Measurements from ENCODE around the gene CHPF. TPM values are rescaled to one million over a fixed set of nuclear protein-coding genes. Genes with fewer than 3 reads are reported as not detected.

Gene CHPF
- total and polyA plus RNA-seq, 5 donors: 92.6 to 145 (median 105) TPM

DNA sequence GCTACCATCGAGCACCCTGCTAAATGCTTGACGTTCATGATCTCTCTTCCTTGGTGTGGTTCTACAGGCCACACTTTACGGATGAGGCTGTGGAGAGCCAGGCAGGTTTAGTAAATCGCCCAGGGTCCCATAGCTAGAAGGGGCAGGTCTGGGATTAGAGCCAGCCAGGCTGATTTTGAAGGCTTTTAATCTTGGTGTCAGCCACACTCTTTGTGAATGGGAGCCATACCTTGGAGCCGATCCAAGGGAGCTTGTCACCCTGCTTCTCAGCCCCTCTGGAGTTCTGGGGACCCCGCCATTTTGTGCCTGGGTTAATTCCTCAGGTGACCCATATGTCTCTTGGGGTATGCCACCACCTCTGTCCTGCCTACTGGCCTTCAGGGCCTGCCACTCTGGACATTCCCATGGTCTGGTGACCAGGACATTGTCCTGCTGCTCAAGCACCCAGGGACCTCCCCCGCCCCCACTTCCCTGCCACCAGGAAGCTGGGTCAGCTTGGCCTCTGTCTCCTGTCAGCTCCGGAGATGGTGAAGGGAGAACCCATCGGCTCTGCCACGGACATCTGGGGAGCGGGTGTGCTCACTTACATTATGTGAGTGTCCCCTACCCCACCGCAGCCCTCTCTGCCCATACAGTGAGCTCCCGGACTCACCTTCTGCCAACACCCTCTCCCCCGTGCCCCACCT is 52.2 kb downstream of the CHPF start:
- DNase-seq (peak in 2 of 3 donors; percentile 62 to 75), ATAC-seq (peak in 1 of 2 donors; percentile 6)
- Histone ChIP-seq H3K27ac (ENCODE audit: low read length) (peak overlapping the region; percentile 32), H3K27me3 (ENCODE audit: control insufficient read depth, insufficient read depth) (no peaks in the 10 kb centered on the region), H3K4me3 (ENCODE audit: low read length) (no peak overlapping the region), H3K4me1 (ENCODE audit: control insufficient read depth, insufficient read depth, low read length) (no peaks in the 10 kb centered on the region), H3K9me3 (ENCODE audit: control insufficient read depth, low read length) (no peaks in the 10 kb centered on the region)
- intact Hi-C loops (cut with DNase I): loop anchor here in 2 of 4 donors (5.0 kb wide), 2 partner anchors 36 to 46 kb away; no protein-coding TSS in a partner anchor
- 50% methylated on average over 14 of the region's 14 CpGs for WGBS

DNA sequence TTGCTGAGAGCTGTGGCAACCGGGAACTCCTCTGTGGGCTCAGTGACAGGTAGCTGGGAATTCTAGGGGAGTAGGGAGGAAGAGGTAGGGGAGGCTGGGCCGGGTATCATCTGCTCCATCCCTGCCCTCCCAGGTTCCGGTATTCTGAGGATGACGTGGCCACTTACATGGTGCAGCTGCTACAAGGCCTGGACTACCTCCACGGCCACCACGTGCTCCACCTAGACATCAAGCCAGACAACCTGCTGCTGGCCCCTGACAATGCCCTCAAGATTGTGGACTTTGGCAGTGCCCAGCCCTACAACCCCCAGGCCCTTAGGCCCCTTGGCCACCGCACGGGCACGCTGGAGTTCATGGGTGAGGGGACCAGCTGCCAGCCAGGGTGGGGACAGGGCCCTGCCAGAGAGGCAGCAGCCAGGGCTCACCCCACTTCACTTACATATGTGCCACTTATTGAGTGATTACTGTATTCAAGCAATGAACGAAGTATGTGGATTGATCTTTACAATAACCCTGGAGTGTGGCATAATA is 52.9 kb downstream of the CHPF start:
- DNase-seq (peak in 2 of 3 donors; percentile 32 to 55), ATAC-seq (no peak)
- Histone ChIP-seq H3K4me3 (ENCODE audit: low read length) (no peak overlapping the region), H3K4me1 (ENCODE audit: control insufficient read depth, insufficient read depth, low read length) (no peaks in the 10 kb centered on the region), H3K27ac (ENCODE audit: low read length) (no peak overlapping the region), H3K27me3 (ENCODE audit: control insufficient read depth, insufficient read depth) (no peaks in the 10 kb centered on the region), H3K9me3 (ENCODE audit: control insufficient read depth, low read length) (no peaks in the 10 kb centered on the region)
- 72% methylated on average over 10 of the region's 10 CpGs for WGBS
- intact Hi-C loops (cut with DNase I): loop anchor here in 2 of 4 donors (5.0 kb wide), 2 partner anchors 37 to 47 kb away; no protein-coding TSS in a partner anchor

DNA sequence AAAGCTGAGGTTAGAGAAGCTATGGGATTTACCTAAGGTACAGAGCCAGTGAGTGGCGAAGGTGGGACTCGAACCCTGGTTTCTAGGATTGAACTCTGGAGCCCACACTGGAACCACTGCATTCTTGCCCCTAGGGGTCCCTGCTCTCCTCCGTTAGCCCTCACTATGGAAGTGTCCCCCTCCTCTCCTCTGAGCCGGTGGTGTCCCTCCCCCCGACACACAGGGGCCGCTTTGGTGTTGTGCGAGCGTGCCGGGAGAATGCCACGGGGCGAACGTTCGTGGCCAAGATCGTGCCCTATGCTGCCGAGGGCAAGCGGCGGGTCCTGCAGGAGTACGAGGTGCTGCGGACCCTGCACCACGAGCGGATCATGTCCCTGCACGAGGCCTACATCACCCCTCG is 53.4 kb downstream of the CHPF start:
- DNase-seq: peak in 1 of 3 donors; percentile 58
- H3K4me1 ChIP-seq (ENCODE audit: control insufficient read depth, insufficient read depth, low read length): no peaks in the 10 kb centered on the region
- no peaks in the 10 kb centered on the region for H3K27me3 ChIP-seq (ENCODE audit: control insufficient read depth, insufficient read depth)
- no peak overlapping the region for H3K4me3 ChIP-seq (ENCODE audit: low read length)
- intact Hi-C loops (cut with DNase I): loop anchor here in 2 of 4 donors (5.0 kb wide), 2 partner anchors 37 to 47 kb away; no protein-coding TSS in a partner anchor
- no peaks in the 10 kb centered on the region for H3K9me3 ChIP-seq (ENCODE audit: control insufficient read depth, low read length)
- WGBS: 84% methylated on average over 23 of the region's 23 CpGs
- H3K27ac ChIP-seq (ENCODE audit: low read length): no peak overlapping the region
- no peak for ATAC-seq

DNA sequence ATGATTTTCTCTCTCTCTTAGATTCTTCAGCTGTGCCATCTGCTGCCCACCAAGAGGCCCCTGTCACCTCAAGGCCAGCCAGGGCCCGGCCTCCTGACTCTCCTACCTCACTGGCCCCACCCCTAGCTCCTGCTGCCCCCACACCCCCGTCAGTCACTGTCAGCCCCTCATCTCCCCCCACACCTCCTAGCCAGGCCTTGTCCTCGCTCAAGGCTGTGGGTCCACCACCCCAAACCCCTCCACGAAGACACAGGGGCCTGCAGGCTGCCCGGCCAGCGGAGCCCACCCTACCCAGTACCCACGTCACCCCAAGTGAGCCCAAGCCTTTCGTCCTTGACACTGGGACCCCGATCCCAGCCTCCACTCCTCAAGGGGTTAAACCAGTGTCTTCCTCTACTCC is 54.3 kb downstream of the CHPF start:
- H3K27ac ChIP-seq (ENCODE audit: low read length): no peak overlapping the region
- H3K27me3 ChIP-seq (ENCODE audit: control insufficient read depth, insufficient read depth): no peaks in the 10 kb centered on the region
- WGBS: 85% methylated on average over 9 of the region's 9 CpGs
- peaks cover 6% of the 10 kb centered on the region for H3K4me1 ChIP-seq (ENCODE audit: control insufficient read depth, insufficient read depth, low read length)
- DNase-seq: peak in 2 of 3 donors; percentile 24 to 50
- H3K4me3 ChIP-seq (ENCODE audit: low read length): no peak overlapping the region
- intact Hi-C loops (cut with DNase I): no loop called here
- H3K9me3 ChIP-seq (ENCODE audit: control insufficient read depth, low read length): no peaks in the 10 kb centered on the region
- ATAC-seq: no peak

Small RNA genes within 50 kb of the gene (microRNA-seq; reads per million reads assigned to microRNA genes)
- gene MIR3132: 3.2 to 4.6 reads per million in 2 donors

Other genes with a start within 250 kb of the CHPF start
- gene PTPRN, start 234.4 kb downstream of the CHPF start, total RNA-seq: under 1 TPM in 1 of 4 donors, not detected in 3; 0.25 TPM
- gene PTPRN, start 234.4 kb downstream of the CHPF start, polyA plus RNA-seq: 0.41 TPM
- not detected for gene RESP18, start 211.1 kb downstream of the CHPF start, total RNA-seq
- gene RESP18, start 211.1 kb downstream of the CHPF start, polyA plus RNA-seq: not detected
- 10 to 100 TPM; 42.2 to 58.8 (median 56.2) TPM for gene DNPEP, start 155.9 kb downstream of the CHPF start, total RNA-seq
- 50.0 TPM for gene DNPEP, start 155.9 kb downstream of the CHPF start, polyA plus RNA-seq
- gene DES, start 125.4 kb downstream of the CHPF start, total RNA-seq: over 10,000 TPM in 1 of 4 donors, 1,000 to 10,000 TPM in 3; 6,970 to 10,932 (median 7,338) TPM
- 9,146 TPM for gene DES, start 125.4 kb downstream of the CHPF start, polyA plus RNA-seq
- 100 to 1,000 TPM; 122 to 176 (median 159) TPM for gene SPEG, start 109.0 kb downstream of the CHPF start, total RNA-seq
- gene SPEG, start 109.0 kb downstream of the CHPF start, polyA plus RNA-seq: 85.5 TPM
- 10 to 100 TPM; 22.9 to 27.5 (median 25.4) TPM for gene GMPPA, start 44.9 kb downstream of the CHPF start, total RNA-seq
- gene GMPPA, start 44.9 kb downstream of the CHPF start, polyA plus RNA-seq: 21.6 TPM
- 1 to 10 TPM in 3 of 4 donors, under 1 TPM in 1; 0.28 to 1.8 (median 1.6) TPM for gene ASIC4, start 29.3 kb downstream of the CHPF start, total RNA-seq
- gene ASIC4, start 29.3 kb downstream of the CHPF start, polyA plus RNA-seq: 0.57 TPM
- gene TMEM198, start 219 bp upstream of the CHPF start, total RNA-seq: 1 to 10 TPM; 1.8 to 3.4 (median 3.1) TPM
- gene TMEM198, start 219 bp upstream of the CHPF start, polyA plus RNA-seq: 3.4 TPM
- 100 to 1,000 TPM; 263 to 321 (median 294) TPM for gene OBSL1, start 27.7 kb upstream of the CHPF start, total RNA-seq
- 179 TPM for gene OBSL1, start 27.7 kb upstream of the CHPF start, polyA plus RNA-seq
- 10 to 100 TPM; 16.7 to 47.6 (median 28.1) TPM for gene INHA, start 28.5 kb upstream of the CHPF start, total RNA-seq
- gene INHA, start 28.5 kb upstream of the CHPF start, polyA plus RNA-seq: 28.7 TPM
- gene STK11IP, start 54.0 kb upstream of the CHPF start, total RNA-seq: 10 to 100 TPM; 12.1 to 19.0 (median 15.1) TPM
- 13.4 TPM for gene STK11IP, start 54.0 kb upstream of the CHPF start, polyA plus RNA-seq
- gene SLC4A3, start 83.8 kb upstream of the CHPF start, total RNA-seq: 100 to 1,000 TPM; 322 to 445 (median 392) TPM
- gene SLC4A3, start 83.8 kb upstream of the CHPF start, polyA plus RNA-seq: 288 TPM